ENCODE results near the gene SLC17A2.

SLC17A2 gene

DNA sequence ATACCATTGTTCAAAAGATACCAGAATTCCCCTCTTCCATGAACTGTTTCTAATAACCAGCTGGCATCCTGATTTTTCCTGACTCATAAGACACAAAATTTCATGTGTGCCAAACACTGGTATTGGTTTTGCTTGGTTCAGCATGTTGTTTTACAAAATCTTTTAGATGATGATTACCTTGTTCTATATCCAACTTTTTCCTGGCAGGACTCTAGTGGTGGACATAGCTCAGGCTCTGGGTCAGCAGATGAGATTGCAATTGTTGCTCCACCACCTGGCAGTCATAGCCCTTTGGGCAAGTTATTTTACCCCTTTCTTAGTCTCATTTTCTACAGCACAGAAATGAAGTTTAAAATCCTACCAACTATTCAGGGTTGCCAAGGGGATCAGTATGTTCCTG is 38.3 kb upstream of the SLC17A2 start:
- Histone ChIP-seq H3K27ac (ENCODE audit: low read depth, low read length) (no peak overlapping the region), H3K4me2 (ENCODE audit: low read length) (0 out of 2 replicates have a peak overlapping the region, but pooled peaks have one; percentile 51), H3K27me3 (ENCODE audit: control insufficient read depth, low read length) (no peaks in the 10 kb centered on the region), H3K4me3 (ENCODE audit: low read length) (no peak overlapping the region), H3K79me2 (ENCODE audit: control insufficient read depth, low read length) (peaks cover 45% of the 10 kb centered on the region), H3K4me1 (ENCODE audit: control insufficient read depth, low read length) (peaks cover 43% of the 10 kb centered on the region), H4K20me1 (ENCODE audit: control insufficient read depth, insufficient read depth, low read depth, low read length) (peaks cover 3% of the 10 kb centered on the region; the same call in 1 of the 2 replicates), H3K9me2 (replicated peaks; ENCODE audit: control insufficient read depth, low read length) (no peaks in the 10 kb centered on the region), H3K9me3 (ENCODE audit: control insufficient read depth, insufficient read depth, low read length) (no peaks in the 10 kb centered on the region), H3F3A (ENCODE audit: control insufficient read depth, insufficient read depth) (no peaks in the 10 kb centered on the region), H3K36me3 (ENCODE audit: control insufficient read depth, low read length) (peaks cover 93% of the 10 kb centered on the region)
- TF ChIP-seq, protein P1, sequence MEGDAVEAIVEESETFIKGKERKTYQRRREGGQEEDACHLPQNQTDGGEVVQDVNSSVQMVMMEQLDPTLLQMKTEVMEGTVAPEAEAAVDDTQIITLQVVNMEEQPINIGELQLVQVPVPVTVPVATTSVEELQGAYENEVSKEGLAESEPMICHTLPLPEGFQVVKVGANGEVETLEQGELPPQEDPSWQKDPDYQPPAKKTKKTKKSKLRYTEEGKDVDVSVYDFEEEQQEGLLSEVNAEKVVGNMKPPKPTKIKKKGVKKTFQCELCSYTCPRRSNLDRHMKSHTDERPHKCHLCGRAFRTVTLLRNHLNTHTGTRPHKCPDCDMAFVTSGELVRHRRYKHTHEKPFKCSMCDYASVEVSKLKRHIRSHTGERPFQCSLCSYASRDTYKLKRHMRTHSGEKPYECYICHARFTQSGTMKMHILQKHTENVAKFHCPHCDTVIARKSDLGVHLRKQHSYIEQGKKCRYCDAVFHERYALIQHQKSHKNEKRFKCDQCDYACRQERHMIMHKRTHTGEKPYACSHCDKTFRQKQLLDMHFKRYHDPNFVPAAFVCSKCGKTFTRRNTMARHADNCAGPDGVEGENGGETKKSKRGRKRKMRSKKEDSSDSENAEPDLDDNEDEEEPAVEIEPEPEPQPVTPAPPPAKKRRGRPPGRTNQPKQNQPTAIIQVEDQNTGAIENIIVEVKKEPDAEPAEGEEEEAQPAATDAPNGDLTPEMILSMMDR (IDR thresholded peaks at IDR 0.05; ENCODE audit: low read depth, low read length, poor library complexity, severe bottlenecking), result no peak
- no peak for TF ChIP-seq EZH2phosphoT487 (IDR thresholded peaks at IDR 0.05; ENCODE audit: borderline replicate concordance, low read length)

DNA sequence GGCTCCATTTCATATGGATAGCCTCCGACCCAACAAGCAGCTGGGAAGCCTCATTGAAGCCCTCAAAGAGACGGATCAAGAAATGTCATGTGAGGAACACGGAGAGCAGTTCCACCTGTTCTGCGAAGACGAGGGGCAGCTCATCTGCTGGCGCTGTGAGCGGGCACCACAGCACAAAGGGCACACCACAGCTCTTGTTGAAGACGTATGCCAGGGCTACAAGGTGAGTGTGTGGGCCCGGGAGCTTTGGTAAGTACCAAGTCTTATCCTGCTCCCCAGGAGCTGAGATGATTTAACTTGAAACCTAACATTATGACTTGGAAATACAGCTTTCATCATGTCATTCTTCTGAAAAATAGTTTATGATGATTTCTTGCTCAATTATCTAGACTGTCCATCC is 36.2 kb upstream of the SLC17A2 start:
- Histone ChIP-seq H3K4me1 (ENCODE audit: control insufficient read depth, low read length) (peaks cover 53% of the 10 kb centered on the region), H3K9me3 (ENCODE audit: control insufficient read depth, insufficient read depth, low read length) (no peaks in the 10 kb centered on the region), H3K4me2 (ENCODE audit: low read length) (peak overlapping the region; percentile 51), H3K79me2 (ENCODE audit: control insufficient read depth, low read length) (peaks cover 56% of the 10 kb centered on the region), H3F3A (ENCODE audit: control insufficient read depth, insufficient read depth) (peaks cover 4% of the 10 kb centered on the region), H3K27ac (ENCODE audit: low read depth, low read length) (no peak overlapping the region), H3K36me3 (ENCODE audit: control insufficient read depth, low read length) (peaks cover 80% of the 10 kb centered on the region), H4K20me1 (ENCODE audit: control insufficient read depth, insufficient read depth, low read depth, low read length) (peaks cover 3% of the 10 kb centered on the region; the same call in 1 of the 2 replicates), H3K4me3 (ENCODE audit: low read length) (peak overlapping the region; percentile 45), H3K27me3 (ENCODE audit: control insufficient read depth, low read length) (no peaks in the 10 kb centered on the region), H3K9me2 (replicated peaks; ENCODE audit: control insufficient read depth, low read length) (no peaks in the 10 kb centered on the region)
- no peak for TF ChIP-seq EZH2phosphoT487 (IDR thresholded peaks at IDR 0.05; ENCODE audit: borderline replicate concordance, low read length)
- TF ChIP-seq, protein P1 (IDR thresholded peaks at IDR 0.05; ENCODE audit: low read depth, low read length, poor library complexity, severe bottlenecking), result no peak

DNA sequence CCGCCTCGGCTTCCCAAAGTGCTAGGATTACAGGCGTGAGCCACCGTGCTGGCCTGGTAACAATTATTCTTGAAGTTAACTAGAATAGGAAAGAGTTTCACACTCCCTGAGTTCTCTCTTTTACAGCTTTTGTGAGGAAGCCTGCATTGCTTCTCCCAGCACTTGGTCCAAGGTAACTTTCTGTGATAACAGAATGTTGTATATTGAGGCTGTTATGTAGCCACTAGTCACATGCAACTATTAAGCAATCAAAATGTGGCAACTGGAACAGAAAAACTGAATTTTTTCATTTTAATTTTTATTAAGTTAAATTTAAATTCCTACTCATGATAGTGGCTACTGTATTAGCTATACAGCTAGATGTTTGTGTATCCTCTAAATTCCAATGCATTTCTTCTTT is 34.6 kb upstream of the SLC17A2 start:
- TF ChIP-seq, protein P1 (IDR thresholded peaks at IDR 0.05; ENCODE audit: low read depth, low read length, poor library complexity, severe bottlenecking), result no peak
- no peak for TF ChIP-seq EZH2phosphoT487 (IDR thresholded peaks at IDR 0.05; ENCODE audit: borderline replicate concordance, low read length)
- H3F3A ChIP-seq (ENCODE audit: control insufficient read depth, insufficient read depth), result peaks cover 4% of the 10 kb centered on the region
- H3K27ac ChIP-seq (ENCODE audit: low read depth, low read length), result no peak overlapping the region
- H3K4me3 ChIP-seq (ENCODE audit: low read length), result peak overlapping the region; percentile 83
- H3K79me2 ChIP-seq (ENCODE audit: control insufficient read depth, low read length), result peaks cover 56% of the 10 kb centered on the region
- H3K4me1 ChIP-seq (ENCODE audit: control insufficient read depth, low read length), result peaks cover 69% of the 10 kb centered on the region
- no peaks in the 10 kb centered on the region for H3K9me2 ChIP-seq (replicated peaks; ENCODE audit: control insufficient read depth, low read length)
- H3K9me3 ChIP-seq (ENCODE audit: control insufficient read depth, insufficient read depth, low read length), result peaks cover 8% of the 10 kb centered on the region; the same call in 1 of the 2 replicates
- peaks cover 65% of the 10 kb centered on the region for H3K36me3 ChIP-seq (ENCODE audit: control insufficient read depth, low read length)
- no peaks in the 10 kb centered on the region for H3K27me3 ChIP-seq (ENCODE audit: control insufficient read depth, low read length)
- H3K4me2 ChIP-seq (ENCODE audit: low read length), result peak overlapping the region; percentile 88
- peaks cover 3% of the 10 kb centered on the region; the same call in 1 of the 2 replicates for H4K20me1 ChIP-seq (ENCODE audit: control insufficient read depth, insufficient read depth, low read depth, low read length)

Measured in DOHH2 (cell line).